Stimulated activated CD8-positive, alpha-beta memory T cell treated with anti-CD3 and anti-CD28 coated beads, Interleukin-7, amount 100 ng/mL, for 4 hours (primary cell): ENCODE measurements around the gene HDAC8.
"Not testable (repeated sequence)": the region's sequence is repeated elsewhere in the genome, so short reads cannot be mapped to it uniquely, and the experiment has no call there.

ENCODE experiments used
- DNase-seq, 2 donors: peaks; one replicate each; pipeline ENCODE4 v3.0.0-alpha.2; 2020; ENCODE audit warnings: low read depth in 2 of 2

Gene HDAC8

GRCh38 chrX:72572248-72573157 is at the start of gene HDAC8:
Gene HDAC8, minus strand, starts transcription at chrX:72572843. Its CDS starts 82 bp downstream, at chrX:72572761.
- DNase-seq = peak in 1 of 2 donors; percentile 12

- DNase-seq = no peak
These were observed 49.2 kb upstream of the HDAC8 start for GRCh38 chrX:72621625-72622485.

- DNase-seq = no peak
These were observed 48.5 kb upstream of the HDAC8 start for GRCh38 chrX:72621163-72621562.

- DNase-seq = peak in 1 of 2 donors; percentile 0
These were observed 48.0 kb upstream of the HDAC8 start for GRCh38 chrX:72620550-72621145.

- DNase-seq = no peak
These were observed 36.7 kb upstream of the HDAC8 start for GRCh38 chrX:72609313-72609712.

- DNase-seq = no peak
These were observed 32.1 kb upstream of the HDAC8 start for GRCh38 chrX:72604705-72605104.

GRCh38 chrX:72604112-72604511 is 31.5 kb upstream of the HDAC8 start:
- DNase-seq = no peak

GRCh38 chrX:72591038-72591437 is 18.4 kb upstream of the HDAC8 start:
- DNase-seq = not testable (repeated sequence)

GRCh38 chrX:72584163-72584562 is 11.5 kb upstream of the HDAC8 start:
- DNase-seq = no peak

GRCh38 chrX:72576141-72576894 is 3.7 kb upstream of the HDAC8 start:
- DNase-seq = no peak

- no peak for DNase-seq
These were observed 492 bp upstream of the HDAC8 start for GRCh38 chrX:72573158-72573511.

- DNase-seq = no peak
These were observed 2.9 kb downstream of the HDAC8 start for GRCh38 chrX:72569786-72570185.

- no peak for DNase-seq
These were observed 4.1 kb downstream of the HDAC8 start for GRCh38 chrX:72568406-72569092.

GRCh38 chrX:72566448-72566847 is 6.2 kb downstream of the HDAC8 start:
- no peak for DNase-seq

- not testable (repeated sequence) for DNase-seq
These were observed 13.0 kb downstream of the HDAC8 start for GRCh38 chrX:72559655-72560054.

GRCh38 chrX:72554448-72555140 is 18.0 kb downstream of the HDAC8 start:
- DNase-seq = no peak

GRCh38 chrX:72552443-72552842 is 20.2 kb downstream of the HDAC8 start:
- DNase-seq = not testable (repeated sequence)

- no peak for DNase-seq
These were observed 26.7 kb downstream of the HDAC8 start for GRCh38 chrX:72545990-72546389.

GRCh38 chrX:72540318-72540717 is 32.3 kb downstream of the HDAC8 start:
- no peak for DNase-seq

GRCh38 chrX:72539822-72540221 is 32.8 kb downstream of the HDAC8 start:
- DNase-seq = no peak
